ENCODE data around the gene SYT7. TPM values are rescaled to one million over a fixed set of nuclear protein-coding genes. Genes with fewer than 3 reads are reported as not detected.
A peak's percentile ranks its signal among the peaks of the same experiment; 100 is the strongest.

Gene SYT7
- total and polyA plus RNA-seq, 2 of the 8 experiments (the other 6 are each of a cell fraction or from before 2014, with no cell fraction given) = 9.6 to 10.5 TPM

- no peaks in the 10 kb centered on the region for H3K79me1 ChIP-seq (ENCODE audit: low read depth, low read length)
- no peak overlapping the region for H3K56ac ChIP-seq (replicated peaks; ENCODE audit: insufficient read length, low read depth, low read length)
- DNase-seq (ENCODE audit: low read depth in 1 of 2, low spot score in 2 of 2) = no peak
- peak overlapping the region; percentile 11; the same call in 1 of the 2 replicates for H4K8ac ChIP-seq (ENCODE audit: extremely low read depth, insufficient read depth, low read length)
- WGBS, 2 experiments (ENCODE audit: extremely low coverage in 1 of 2, insufficient coverage in 1 of 2, insufficient read length in 1 of 2, insufficient replicate concordance in 2 of 2, low coverage in 1 of 2, low lambda C conversion rate in 2 of 2, missing lambda C conversion rate in 1 of 2) = 81% methylated on average over 17 of the region's 23 CpGs; no CpG with 5 or more reads in 1 of the 2 experiments
- POLR2A ChIA-PET (ENCODE audit: partially characterized antibody) = no interaction called here
- H3K9me3 ChIP-seq (ENCODE audit: insufficient read depth in 2 of 2, low read depth in 1 of 2, low read length in 1 of 2) = no peaks in the 10 kb centered on the region; a peak in 1 of 4 replicates
- CTCF ChIA-PET (ENCODE audit: partially characterized antibody) = interaction anchor here (1.0 to 23.7 kb wide), 8 partner anchors 14 to 89 kb away, joined by 3 to 330 read pairs (median 8); no protein-coding TSS in a partner anchor
- no peak overlapping the region for H2AK5ac ChIP-seq (ENCODE audit: low read depth, low read length)
- FAIRE-seq = no peak
- H3K23me2 ChIP-seq (ENCODE audit: low read depth, low read length) = peaks cover 2% of the 10 kb centered on the region; the same call in 1 of the 2 replicates
- H2BK20ac ChIP-seq (ENCODE audit: low read length) = no peak overlapping the region
- no peak overlapping the region for H3K4ac ChIP-seq (replicated peaks; ENCODE audit: insufficient read length, low read depth, low read length)
- H3K18ac ChIP-seq (ENCODE audit: extremely low read depth, low read length) = no peak overlapping the region
- no peak overlapping the region for H2BK12ac ChIP-seq (ENCODE audit: low read depth, low read length)
- no peaks in the 10 kb centered on the region for H3K79me2 ChIP-seq (ENCODE audit: control insufficient read depth in 1 of 2, insufficient read depth in 2 of 2, low read length in 2 of 2)
- no peak overlapping the region for H2AFZ ChIP-seq (ENCODE audit: low read length)
- no peak overlapping the region for H3K4me2 ChIP-seq (ENCODE audit: insufficient read depth in 1 of 2, low read depth in 2 of 2, low read length in 2 of 2)
- no peak overlapping the region for H3K23ac ChIP-seq (ENCODE audit: insufficient read length)
- no peak overlapping the region for H3K9ac ChIP-seq (replicated peaks in 1 of 4; ENCODE audit: extremely low read depth in 1 of 4, low read depth in 3 of 4, low read length in 3 of 4)
- H3K36me3 ChIP-seq (ENCODE audit: control insufficient read depth in 2 of 4, insufficient read depth in 4 of 4, low read length in 3 of 4) = no peaks in the 10 kb centered on the region
- H4K5ac ChIP-seq (ENCODE audit: insufficient read length, low read depth, low read length) = no peak overlapping the region
- H2BK120ac ChIP-seq (replicated peaks; ENCODE audit: low read depth, low read length) = no peak overlapping the region
- H3K4me3 ChIP-seq (ENCODE audit: extremely low read depth in 1 of 4, insufficient read depth in 2 of 4, low read depth in 3 of 4, low read length in 4 of 4) = no peak overlapping the region
- no peak overlapping the region for H2BK15ac ChIP-seq (ENCODE audit: low read length)
- no peak overlapping the region for H2BK5ac ChIP-seq (ENCODE audit: low read depth, low read length)
- H3K14ac ChIP-seq (ENCODE audit: insufficient read length) = no peak overlapping the region
- H4K91ac ChIP-seq (replicated peaks; ENCODE audit: insufficient read length, low read length) = no peak overlapping the region
- peaks cover 0 to 25% (median 8%) of the 10 kb centered on the region in 4 experiments; a peak in 5 of 7 replicates for H3K4me1 ChIP-seq (replicated peaks in 1 of 4; ENCODE audit: control insufficient read depth in 3 of 4, insufficient read depth in 4 of 4, low read length in 3 of 4)
- H4K20me1 ChIP-seq (replicated peaks in 1 of 2; ENCODE audit: control insufficient read depth in 1 of 2, insufficient read depth in 2 of 2, low read length in 2 of 2) = peaks cover 2 to 8% of the 10 kb centered on the region in 2 experiments
- H3K27me3 ChIP-seq (replicated peaks in 1 of 4; ENCODE audit: control insufficient read depth in 3 of 4, extremely low read depth in 1 of 4, insufficient read depth in 3 of 4, low read length in 3 of 4) = peaks cover 0 to 8% (median 8%) of the 10 kb centered on the region in 4 experiments; a peak in 5 of 7 replicates
- H3K27ac ChIP-seq (ENCODE audit: low read depth, low read length) = no peak overlapping the region
- no peak for TF ChIP-seq EZH2 (IDR thresholded peaks at IDR 0.05; ENCODE audit: low read depth, low read length, severe bottlenecking)
- TF ChIP-seq RAD21 (IDR thresholded peaks at IDR 0.05 in 1 of 2, conservative IDR thresholded peaks at IDR 0.05 in 1 of 2; ENCODE audit: low read depth in 2 of 2, low read length in 2 of 2) = no peak
- TF ChIP-seq MAX (IDR thresholded peaks at IDR 0.05) = no peak
- no peak for TF ChIP-seq EGR1 (IDR thresholded peaks at IDR 0.05; ENCODE audit: borderline replicate concordance, low read depth, low read length)
- TF ChIP-seq CREB1 (IDR thresholded peaks at IDR 0.05) = no peak
- TF ChIP-seq SIX5 (IDR thresholded peaks at IDR 0.05; ENCODE audit: low read depth, low read length) = no peak
- no peak for TF ChIP-seq TAF7 (optimal IDR thresholded peaks at IDR 0.05; ENCODE audit: borderline replicate concordance, low read depth, low read length)
- no peak for TF ChIP-seq CTCF (IDR thresholded peaks at IDR 0.05; ENCODE audit: control extremely low read depth in 1 of 3, insufficient read depth in 1 of 3, low read depth in 1 of 3, low read length in 3 of 3)
Measured at GRCh38 chr11:61549662-61550568, 31.0 kb downstream of the SYT7 start.

Data from H1 (cell line).